DOHH2 (cell line): ENCODE measurements around the gene C1orf216.

Experiments
- CTCF ChIP-seq: fragments of 200-600 bp; sonication (generic); IDR thresholded peaks from one replicate; pipeline ENCODE4 v1.5.1; 2014; ENCODE audit warnings: antibody characterized with exemption, mild to moderate bottlenecking, low read depth, low read length; ENCODE audit not compliant: poor library complexity, severe bottlenecking
- EZH2phosphoT487 ChIP-seq: fragments of 200-600 bp; sonication (generic); IDR thresholded peaks from 2 replicates; pipeline ENCODE4 v1.6.1; 2017; ENCODE audit warnings: borderline replicate concordance, mild to moderate bottlenecking, antibody characterized with exemption, low read length, moderate library complexity, mixed read lengths

- TF ChIP-seq CTCF (no peak), EZH2phosphoT487 (no peak)
These were observed 35.7 kb downstream of the C1orf216 start for GRCh38 chr1:35683012-35683411.
